Measurements from ENCODE around the gene BLM.

The BLM gene

DNA sequence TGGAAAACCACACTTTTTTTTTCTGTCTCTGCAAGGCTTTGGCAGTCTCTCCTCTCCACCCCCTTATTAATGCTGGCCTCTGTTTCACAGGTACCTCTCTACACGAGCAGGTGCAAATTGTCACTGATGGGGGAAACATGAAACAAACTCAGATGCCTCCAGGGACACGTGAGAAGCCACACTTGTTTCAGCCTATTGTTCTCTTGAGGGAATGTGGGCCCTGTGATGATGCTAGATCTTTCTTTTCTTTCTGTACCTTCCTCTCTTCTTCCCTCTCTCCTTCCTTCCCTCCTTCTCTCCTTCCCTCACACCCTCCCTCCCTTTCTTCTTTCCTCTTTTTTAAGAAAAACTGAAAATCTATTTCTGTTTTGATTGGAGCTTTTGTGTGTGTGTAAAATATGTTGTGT, 5.7 kb upstream of the BLM start:
- Histone ChIP-seq H3K36me3 (ENCODE audit: low read depth) (no peaks in the 10 kb centered on the region), H3K9me3 (ENCODE audit: severe bottlenecking) (no peaks in the 10 kb centered on the region), H3K27me3 (ENCODE audit: insufficient read depth, poor library complexity, severe bottlenecking) (no peaks in the 10 kb centered on the region), H3K4me1 (ENCODE audit: insufficient read depth, poor library complexity, severe bottlenecking) (peaks cover 4% of the 10 kb centered on the region), H3K27ac (ENCODE audit: poor library complexity, severe bottlenecking) (no peak overlapping the region), H3K4me3 (ENCODE audit: severe bottlenecking) (no peak overlapping the region)
- no peak for DNase-seq (ENCODE audit: low spot score)
- ATAC-seq (ENCODE audit: low read depth): no peak
- TF ChIP-seq, protein P1, sequence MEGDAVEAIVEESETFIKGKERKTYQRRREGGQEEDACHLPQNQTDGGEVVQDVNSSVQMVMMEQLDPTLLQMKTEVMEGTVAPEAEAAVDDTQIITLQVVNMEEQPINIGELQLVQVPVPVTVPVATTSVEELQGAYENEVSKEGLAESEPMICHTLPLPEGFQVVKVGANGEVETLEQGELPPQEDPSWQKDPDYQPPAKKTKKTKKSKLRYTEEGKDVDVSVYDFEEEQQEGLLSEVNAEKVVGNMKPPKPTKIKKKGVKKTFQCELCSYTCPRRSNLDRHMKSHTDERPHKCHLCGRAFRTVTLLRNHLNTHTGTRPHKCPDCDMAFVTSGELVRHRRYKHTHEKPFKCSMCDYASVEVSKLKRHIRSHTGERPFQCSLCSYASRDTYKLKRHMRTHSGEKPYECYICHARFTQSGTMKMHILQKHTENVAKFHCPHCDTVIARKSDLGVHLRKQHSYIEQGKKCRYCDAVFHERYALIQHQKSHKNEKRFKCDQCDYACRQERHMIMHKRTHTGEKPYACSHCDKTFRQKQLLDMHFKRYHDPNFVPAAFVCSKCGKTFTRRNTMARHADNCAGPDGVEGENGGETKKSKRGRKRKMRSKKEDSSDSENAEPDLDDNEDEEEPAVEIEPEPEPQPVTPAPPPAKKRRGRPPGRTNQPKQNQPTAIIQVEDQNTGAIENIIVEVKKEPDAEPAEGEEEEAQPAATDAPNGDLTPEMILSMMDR (IDR thresholded peaks at IDR 0.05; ENCODE audit: poor library complexity, severe bottlenecking): no peak

DNA sequence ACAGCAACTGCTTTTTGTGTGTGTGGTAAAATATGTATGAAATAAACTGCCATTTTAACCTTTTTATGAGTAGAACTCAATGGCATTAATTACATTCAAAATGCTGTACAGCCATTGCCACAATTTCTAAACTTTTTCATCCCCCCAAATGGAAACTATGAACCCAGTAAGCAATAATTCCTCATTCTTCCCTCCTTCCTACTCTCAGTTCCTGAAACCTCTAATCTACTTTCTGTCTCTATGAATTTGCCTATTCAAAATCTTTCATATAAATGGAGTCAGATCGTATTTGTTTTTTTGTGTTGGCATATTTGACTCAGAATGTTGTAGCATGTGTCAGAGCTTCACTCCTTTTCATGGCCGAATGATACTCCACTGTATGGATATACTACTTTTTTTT, 5.3 kb upstream of the BLM start:
- H3K27ac ChIP-seq (ENCODE audit: poor library complexity, severe bottlenecking): no peak overlapping the region
- ATAC-seq (ENCODE audit: low read depth): no peak

DNA sequence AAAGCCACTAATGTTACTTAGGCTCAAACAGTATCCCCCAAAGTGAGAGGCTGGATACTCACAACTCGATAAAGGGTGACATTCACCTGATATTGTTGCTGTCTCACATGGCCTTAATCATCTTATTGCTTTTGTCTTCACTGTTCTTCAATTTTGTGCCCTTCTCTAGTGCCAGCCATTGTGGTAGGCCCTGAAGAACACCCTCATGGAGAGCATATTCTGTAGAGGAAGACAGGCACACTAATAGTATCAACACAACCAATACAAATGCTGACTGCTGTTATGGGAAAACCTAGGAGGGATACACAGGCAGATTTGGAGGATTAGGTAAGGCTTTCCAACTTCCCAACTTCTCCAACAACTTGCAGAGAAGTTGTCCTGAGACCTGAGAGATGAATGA, 4.1 kb upstream of the BLM start:
- H3K36me3 ChIP-seq (ENCODE audit: low read depth): no peaks in the 10 kb centered on the region
- H3K4me3 ChIP-seq (ENCODE audit: severe bottlenecking): no peak overlapping the region
- H3K9me3 ChIP-seq (ENCODE audit: severe bottlenecking): no peaks in the 10 kb centered on the region
- no peak for ATAC-seq (ENCODE audit: low read depth)
- TF ChIP-seq, protein P1 (IDR thresholded peaks at IDR 0.05; ENCODE audit: poor library complexity, severe bottlenecking): no peak
- H3K27me3 ChIP-seq (ENCODE audit: insufficient read depth, poor library complexity, severe bottlenecking): no peaks in the 10 kb centered on the region
- DNase-seq (ENCODE audit: low spot score): no peak
- H3K4me1 ChIP-seq (ENCODE audit: insufficient read depth, poor library complexity, severe bottlenecking): peaks cover 6% of the 10 kb centered on the region
- H3K27ac ChIP-seq (ENCODE audit: poor library complexity, severe bottlenecking): no peak overlapping the region

More for the DNA sequence above, 5.3 kb upstream of the BLM start:
- Histone ChIP-seq H3K9me3 (ENCODE audit: severe bottlenecking) (no peaks in the 10 kb centered on the region), H3K4me3 (ENCODE audit: severe bottlenecking) (no peak overlapping the region), H3K4me1 (ENCODE audit: insufficient read depth, poor library complexity, severe bottlenecking) (peaks cover 4% of the 10 kb centered on the region), H3K27me3 (ENCODE audit: insufficient read depth, poor library complexity, severe bottlenecking) (no peaks in the 10 kb centered on the region), H3K36me3 (ENCODE audit: low read depth) (no peaks in the 10 kb centered on the region)
- TF ChIP-seq, protein P1 (IDR thresholded peaks at IDR 0.05; ENCODE audit: poor library complexity, severe bottlenecking): no peak
- DNase-seq (ENCODE audit: low spot score): no peak

DNA sequence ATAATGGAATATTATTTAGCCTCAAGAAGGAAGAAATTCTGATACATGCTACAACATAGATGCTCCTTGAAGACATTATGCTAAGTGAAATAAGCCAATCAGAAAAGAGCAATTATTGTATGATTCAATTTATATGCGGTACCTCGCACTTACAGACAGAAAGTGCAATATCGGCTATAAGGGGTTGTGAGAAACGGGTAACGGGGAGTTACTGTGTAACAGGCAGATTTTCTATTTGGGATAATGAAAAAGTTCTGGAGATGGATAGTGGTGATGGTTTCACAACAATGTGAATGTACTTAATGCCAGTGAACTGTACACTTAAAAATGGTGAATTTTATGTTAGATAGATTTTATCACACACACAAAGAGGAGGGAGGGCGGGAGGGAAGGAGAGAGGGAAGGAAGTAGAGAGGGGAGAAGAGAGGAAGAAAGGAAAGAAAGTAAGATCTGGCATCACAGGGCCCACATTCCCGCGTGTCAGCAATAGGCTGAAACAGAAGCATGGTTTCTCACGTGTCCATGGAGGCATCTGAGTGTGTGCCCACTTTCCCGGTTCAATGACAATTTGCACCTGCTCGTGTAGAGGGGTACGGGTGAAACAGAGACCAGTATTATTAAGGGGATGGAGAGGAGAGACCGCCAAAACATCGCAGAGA, 700 bp upstream of the BLM start:
- Histone ChIP-seq H3K27me3 (ENCODE audit: insufficient read depth, poor library complexity, severe bottlenecking) (no peaks in the 10 kb centered on the region), H3K9me3 (ENCODE audit: severe bottlenecking) (no peaks in the 10 kb centered on the region), H3K36me3 (ENCODE audit: low read depth) (peaks cover 6% of the 10 kb centered on the region), H3K4me1 (ENCODE audit: insufficient read depth, poor library complexity, severe bottlenecking) (peaks cover 13% of the 10 kb centered on the region), H3K4me3 (ENCODE audit: severe bottlenecking) (peak overlapping the region; percentile 66), H3K27ac (ENCODE audit: poor library complexity, severe bottlenecking) (peak overlapping the region; percentile 49)
- TF ChIP-seq, protein P1 (IDR thresholded peaks at IDR 0.05; ENCODE audit: poor library complexity, severe bottlenecking): no peak
- DNase-seq (ENCODE audit: low spot score) (no peak), ATAC-seq (ENCODE audit: low read depth) (no peak)

DNA sequence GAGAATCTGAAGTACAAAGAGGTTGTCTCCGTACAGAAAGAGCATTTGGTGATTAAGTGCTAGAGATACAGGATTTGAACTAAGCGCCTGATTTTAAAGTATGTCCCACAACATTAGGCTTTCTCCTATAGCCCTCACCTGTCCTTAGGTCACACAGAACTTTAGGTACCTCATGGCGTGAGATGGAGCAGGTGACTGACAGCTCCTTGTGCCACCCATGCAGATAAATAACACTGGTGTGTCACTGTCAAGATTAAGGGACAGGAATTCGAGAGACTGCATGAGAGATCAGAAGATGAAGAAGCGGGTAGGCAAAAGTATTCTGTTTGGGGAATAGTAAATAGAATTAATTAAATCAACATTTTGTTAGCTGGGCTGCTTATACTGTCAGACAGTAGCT, 1.1 kb downstream of the BLM start:
- Histone ChIP-seq H3K4me3 (ENCODE audit: severe bottlenecking) (peak overlapping the region; percentile 66), H3K27me3 (ENCODE audit: insufficient read depth, poor library complexity, severe bottlenecking) (no peaks in the 10 kb centered on the region), H3K9me3 (ENCODE audit: severe bottlenecking) (no peaks in the 10 kb centered on the region), H3K4me1 (ENCODE audit: insufficient read depth, poor library complexity, severe bottlenecking) (peaks cover 13% of the 10 kb centered on the region), H3K36me3 (ENCODE audit: low read depth) (peaks cover 18% of the 10 kb centered on the region), H3K27ac (ENCODE audit: poor library complexity, severe bottlenecking) (peak overlapping the region; percentile 49)
- no peak for ATAC-seq (ENCODE audit: low read depth)
- TF ChIP-seq, protein P1 (IDR thresholded peaks at IDR 0.05; ENCODE audit: poor library complexity, severe bottlenecking): no peak
- DNase-seq (ENCODE audit: low spot score): no peak
